Thyroid gland (tissue), 4 donors: Measurements from ENCODE around the gene PAM.

Experiments
- POLR2A ChIP-seq, 2 donors: fragments of 450-650 bp; IDR thresholded peaks; one replicate each; pipeline ENCODE4 v1.6.1; 2017; ENCODE audit warnings: antibody characterized with exemption in 2 of 2, mild to moderate bottlenecking in 2 of 2, moderate library complexity in 1 of 2
- TF ChIP-seq, protein P1 (sequence below), 6 experiments: fragments of 200-600 bp in 3 of 6; fragments of 450-650 bp in 3 of 6; sonication (generic) in 3 of 6; IDR thresholded peaks; one replicate each; pipeline ENCODE4 v1.5.1; 2016 to 2019; ENCODE audit warnings: antibody characterized with exemption in 6 of 6, mild to moderate bottlenecking in 2 of 6, inconsistent platforms in 1 of 6, moderate library complexity in 1 of 6

DNA sequence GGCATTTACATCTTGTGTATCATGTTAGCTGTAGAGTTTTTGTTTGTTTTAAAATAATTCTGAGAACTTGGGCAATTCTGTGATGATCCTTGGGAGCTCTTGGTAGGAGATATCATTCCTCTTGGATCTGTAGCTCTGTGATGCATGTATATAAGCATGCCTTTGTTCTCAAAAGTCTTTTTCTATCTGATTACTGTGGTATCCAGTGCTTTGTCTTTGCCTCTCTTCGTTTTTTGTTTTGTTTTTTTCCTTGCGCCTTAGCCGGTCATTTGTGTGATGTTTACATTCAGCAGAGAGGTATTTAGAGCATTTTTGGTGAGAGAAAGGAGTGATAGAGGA, 110.0 kb downstream of the PAM start:
- no peak for TF ChIP-seq POLR2A (IDR thresholded peaks at IDR 0.05)
- TF ChIP-seq, protein P1, sequence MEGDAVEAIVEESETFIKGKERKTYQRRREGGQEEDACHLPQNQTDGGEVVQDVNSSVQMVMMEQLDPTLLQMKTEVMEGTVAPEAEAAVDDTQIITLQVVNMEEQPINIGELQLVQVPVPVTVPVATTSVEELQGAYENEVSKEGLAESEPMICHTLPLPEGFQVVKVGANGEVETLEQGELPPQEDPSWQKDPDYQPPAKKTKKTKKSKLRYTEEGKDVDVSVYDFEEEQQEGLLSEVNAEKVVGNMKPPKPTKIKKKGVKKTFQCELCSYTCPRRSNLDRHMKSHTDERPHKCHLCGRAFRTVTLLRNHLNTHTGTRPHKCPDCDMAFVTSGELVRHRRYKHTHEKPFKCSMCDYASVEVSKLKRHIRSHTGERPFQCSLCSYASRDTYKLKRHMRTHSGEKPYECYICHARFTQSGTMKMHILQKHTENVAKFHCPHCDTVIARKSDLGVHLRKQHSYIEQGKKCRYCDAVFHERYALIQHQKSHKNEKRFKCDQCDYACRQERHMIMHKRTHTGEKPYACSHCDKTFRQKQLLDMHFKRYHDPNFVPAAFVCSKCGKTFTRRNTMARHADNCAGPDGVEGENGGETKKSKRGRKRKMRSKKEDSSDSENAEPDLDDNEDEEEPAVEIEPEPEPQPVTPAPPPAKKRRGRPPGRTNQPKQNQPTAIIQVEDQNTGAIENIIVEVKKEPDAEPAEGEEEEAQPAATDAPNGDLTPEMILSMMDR (IDR thresholded peaks at IDR 0.05) = no peak
